ENCODE results near the gene COG1.
A peak's percentile ranks its signal among the peaks of the same experiment; 100 is the strongest.

COG1 gene

GRCh38 chr17:73201215-73202069, 8.6 kb downstream of the COG1 start:
- DNase-seq: no peak

- DNase-seq: no peak
Observed at GRCh38 chr17:73203135-73203787, 10.4 kb downstream of the COG1 start.

DNA sequence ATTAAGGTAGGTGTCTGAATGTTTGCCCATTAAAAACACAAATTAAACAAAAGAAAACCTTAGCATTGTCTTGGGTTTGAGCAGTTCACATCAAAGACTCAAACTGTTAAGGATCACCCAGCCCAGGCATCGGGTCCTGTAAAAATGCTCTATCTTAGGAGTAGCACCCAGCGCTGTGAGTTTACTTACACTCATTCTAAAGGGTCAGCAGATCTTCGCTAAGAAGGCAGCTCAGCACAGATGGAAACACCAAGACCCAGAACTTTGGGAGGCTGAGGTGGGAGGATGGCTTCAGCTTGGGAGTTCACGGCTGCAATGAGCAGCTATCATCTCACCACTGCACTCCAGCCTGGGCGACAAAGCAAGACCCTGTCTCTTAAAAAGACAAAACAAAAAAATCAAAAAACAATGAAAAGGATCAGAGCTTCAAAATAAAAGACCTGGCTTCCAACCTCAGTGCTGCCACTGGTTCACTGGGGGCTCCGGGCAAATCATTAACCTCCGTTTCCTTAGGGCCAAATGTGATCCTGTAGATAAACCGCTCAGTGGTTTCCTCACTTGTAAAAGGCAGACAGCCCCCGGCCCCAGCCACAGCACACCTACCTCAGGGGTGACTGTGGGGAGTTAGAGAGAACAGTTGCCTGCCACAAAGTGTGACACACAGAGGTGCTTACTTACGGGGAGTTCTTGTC, 11.1 kb downstream of the COG1 start:
- DNase-seq: peak; percentile 26

GRCh38 chr17:73205459-73205961, 12.7 kb downstream of the COG1 start:
- DNase-seq: no peak

DNA sequence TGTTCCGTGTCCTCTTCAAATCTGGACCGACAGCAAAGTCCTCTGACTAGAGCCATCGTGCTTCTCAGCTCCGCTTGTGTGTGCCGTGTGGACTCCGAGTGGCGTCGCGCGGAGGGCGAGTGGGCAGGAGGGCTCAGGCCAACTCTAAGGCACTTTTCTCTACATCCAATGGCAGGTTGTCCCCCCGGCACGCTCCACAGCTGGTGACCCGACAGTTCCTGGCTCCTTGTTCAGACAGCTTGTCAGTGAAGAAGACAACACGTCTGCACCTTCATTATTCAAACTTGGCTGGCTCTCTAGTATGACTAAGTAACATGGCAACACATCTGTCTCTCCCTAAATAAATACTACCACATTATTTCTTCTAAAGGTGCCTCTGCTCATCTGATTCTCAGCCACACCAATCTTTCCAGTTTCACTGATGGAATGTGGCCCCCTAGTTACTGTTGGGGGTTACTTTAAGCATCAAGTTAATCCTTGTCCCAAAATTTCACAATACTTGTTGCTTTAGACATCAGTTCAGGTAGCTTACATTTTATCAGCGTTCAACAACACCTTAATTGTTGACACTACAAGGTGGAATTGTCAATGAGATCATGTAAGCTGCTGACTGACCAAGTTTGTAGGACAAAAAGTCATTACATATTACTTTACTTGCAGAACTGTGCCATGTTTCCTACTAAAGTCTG, 15.4 kb downstream of the COG1 start:
- no peak for DNase-seq

GRCh38 chr17:73209436-73209835, 16.6 kb downstream of the COG1 start:
- DNase-seq: no peak

DNA sequence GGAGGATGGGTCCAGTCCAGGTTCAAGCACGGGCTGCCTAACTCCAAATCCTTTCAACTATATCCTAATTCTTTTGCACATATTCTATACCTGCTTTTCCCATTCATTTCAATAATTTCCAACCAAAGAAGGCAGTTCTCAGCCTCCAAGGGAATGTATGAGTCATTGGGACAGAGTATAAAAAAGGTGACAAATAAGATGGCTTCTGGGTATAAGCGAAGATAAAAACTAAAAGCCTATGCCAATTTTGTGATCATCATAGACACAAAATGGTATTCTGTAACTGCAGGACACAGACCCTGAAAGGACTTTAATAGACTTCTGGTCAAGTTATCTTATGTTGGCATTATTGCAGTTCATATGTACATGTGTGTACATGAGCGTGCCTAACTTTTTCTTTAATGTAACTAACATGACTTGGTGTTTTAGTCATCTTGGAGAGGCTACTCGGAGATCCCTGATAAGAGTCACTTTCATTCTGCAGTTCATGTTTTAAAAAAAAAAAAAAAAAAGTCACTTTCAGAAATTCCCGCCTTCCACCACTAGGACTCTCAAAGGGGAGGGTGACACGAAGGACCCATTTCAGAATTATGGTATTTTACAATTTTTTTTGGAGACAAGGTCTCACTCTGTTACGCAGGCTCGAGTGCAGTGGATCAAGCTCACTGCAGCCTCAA, 17.3 kb downstream of the COG1 start:
- no peak for DNase-seq

DNA sequence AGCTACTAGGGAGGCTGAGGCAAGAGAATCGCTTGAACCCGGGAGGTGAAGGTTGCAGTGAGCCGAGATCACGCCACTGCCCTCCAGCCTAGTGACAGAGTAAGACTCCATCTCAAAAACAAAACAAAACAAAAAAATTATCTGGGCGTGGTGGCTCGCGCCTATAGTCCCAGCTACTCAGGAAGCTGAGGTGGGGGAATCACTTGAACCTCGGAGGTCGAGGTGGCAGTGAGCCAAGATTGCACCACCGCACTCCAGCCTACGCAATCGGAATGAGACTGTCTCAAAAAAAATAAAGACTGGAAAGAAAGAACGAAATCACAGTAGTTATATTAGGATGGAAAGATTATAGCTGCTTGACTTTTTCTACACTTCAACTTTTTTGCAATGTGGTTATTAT, 18.9 kb downstream of the COG1 start:
- peak; percentile 36 for DNase-seq

- DNase-seq: no peak
Observed at GRCh38 chr17:73214008-73214407, 21.2 kb downstream of the COG1 start.

DNA sequence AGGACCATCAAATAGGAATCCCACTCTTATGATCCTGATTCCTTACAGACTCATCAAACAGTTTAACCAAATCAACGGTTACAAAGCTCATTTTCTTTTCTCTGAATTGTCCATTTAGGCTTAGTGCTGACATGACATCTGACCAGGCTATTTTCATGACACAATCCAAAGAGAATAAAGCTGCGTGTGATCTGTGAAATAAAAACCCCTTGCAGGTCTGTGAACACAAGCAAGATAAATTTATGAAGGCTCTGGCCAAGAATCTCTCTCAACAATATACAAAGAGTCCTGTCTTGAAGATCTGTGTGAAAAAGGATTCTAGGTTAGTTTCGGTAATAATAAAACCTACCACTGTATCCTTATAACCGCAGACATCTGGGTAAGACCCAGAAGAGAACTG, 22.0 kb downstream of the COG1 start:
- DNase-seq: no peak

DNA sequence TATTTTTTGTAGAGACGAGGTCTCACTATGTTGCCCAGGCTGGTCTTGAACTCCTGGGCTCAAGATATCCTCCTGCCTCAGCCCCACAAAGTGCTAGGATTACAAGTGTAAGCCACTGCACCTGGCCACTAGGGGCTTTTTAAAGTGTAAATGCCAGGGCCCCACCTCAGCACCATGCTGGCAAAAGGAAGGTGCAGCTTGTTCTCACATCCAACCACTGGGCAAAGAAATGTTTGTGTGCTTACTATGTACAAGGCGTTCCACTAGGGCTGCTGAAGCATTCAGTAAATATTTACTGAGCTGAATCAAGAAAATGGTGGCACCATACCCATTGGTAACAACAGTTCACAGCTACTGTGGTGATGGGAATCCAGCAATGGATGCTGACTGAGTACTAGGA, 22.6 kb downstream of the COG1 start:
- DNase-seq: no peak

- no peak for DNase-seq
Observed at GRCh38 chr17:73223626-73224230, 30.9 kb downstream of the COG1 start.

GRCh38 chr17:73224237-73224636, 31.4 kb downstream of the COG1 start:
- DNase-seq: no peak

- DNase-seq: no peak
Observed at GRCh38 chr17:73224663-73225305, 31.9 kb downstream of the COG1 start.

DNA sequence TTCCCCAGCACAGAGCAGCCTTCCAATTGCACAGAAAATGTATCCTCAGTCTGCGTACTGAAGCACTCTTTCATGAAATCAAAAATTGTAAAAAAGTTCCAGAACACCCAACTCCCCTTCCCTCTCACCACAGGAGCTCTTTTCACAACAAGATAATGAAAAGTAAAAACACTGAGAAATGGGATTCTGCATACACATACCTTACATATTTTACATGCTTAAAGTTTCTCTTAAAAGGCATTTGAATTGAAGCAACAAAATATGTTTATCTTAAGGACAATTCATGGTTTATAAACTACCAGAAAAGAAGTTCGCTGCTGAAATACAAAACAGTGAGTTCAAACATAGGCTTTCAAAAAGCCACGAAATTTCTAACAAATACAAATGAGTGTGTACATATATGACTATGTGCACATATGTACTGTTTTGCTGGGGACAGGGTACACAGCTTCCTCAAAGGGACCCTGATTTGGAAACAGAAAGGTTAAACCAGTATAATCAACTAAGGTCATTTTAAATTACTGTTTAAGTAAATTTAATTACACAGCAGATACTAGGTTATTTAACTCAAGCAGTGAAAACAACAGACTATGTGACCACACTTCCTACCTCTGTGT, 33.8 kb downstream of the COG1 start:
- DNase-seq: no peak

DNA sequence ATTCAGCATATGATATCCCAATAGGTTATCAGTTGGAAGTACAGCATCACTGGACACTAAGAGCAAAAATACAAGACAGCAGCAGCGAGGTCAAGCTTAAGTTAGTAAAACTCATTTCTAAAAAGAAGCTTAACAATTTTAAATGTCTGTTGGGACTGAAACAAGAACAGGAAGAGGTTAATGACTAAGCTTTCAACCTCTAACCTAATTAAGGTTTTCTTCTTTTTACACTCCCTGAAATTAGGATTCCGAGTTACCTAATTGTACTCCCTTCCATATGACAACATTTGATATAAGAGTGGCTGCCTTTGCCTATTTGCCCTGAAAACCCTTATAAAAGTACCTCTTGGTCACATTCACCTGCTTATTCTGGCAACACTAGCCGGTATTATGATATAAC, 34.5 kb downstream of the COG1 start:
- no peak for DNase-seq

GRCh38 chr17:73227944-73228343, 35.1 kb downstream of the COG1 start:
- DNase-seq: no peak

DNA sequence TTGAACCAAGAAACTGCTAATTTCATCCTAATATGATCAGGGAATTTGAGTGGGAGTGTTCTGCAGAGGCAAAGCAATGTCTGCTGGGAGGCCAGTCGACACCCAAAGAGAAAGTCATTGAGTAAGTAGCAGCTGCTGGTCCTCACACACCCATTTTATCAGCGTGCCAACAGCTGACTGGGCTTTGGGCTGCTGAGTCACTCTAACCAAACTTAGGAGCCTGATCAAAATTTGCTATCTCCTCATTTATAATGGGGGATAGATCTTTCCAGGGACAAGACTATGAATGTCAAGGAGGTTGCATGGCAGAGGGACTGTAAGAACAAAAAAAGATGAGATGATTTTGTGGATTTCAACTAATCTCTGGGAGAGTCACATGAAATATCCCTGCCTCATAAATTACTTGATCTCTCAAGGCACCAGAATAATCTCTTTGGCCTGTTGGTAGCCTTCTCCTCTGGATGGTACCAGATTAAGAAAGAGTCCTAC, 35.9 kb downstream of the COG1 start:
- DNase-seq: peak; percentile 32

GRCh38 chr17:73230088-73230487, 37.2 kb downstream of the COG1 start:
- DNase-seq: no peak

- no peak for DNase-seq
Observed at GRCh38 chr17:73231395-73231794, 38.5 kb downstream of the COG1 start.
